ENCODE measurements around the gene RBM3.
"Not testable (repeated sequence)": the region's sequence is repeated elsewhere in the genome, so short reads cannot be mapped to it uniquely, and the experiment has no call there.

The RBM3 gene

DNA sequence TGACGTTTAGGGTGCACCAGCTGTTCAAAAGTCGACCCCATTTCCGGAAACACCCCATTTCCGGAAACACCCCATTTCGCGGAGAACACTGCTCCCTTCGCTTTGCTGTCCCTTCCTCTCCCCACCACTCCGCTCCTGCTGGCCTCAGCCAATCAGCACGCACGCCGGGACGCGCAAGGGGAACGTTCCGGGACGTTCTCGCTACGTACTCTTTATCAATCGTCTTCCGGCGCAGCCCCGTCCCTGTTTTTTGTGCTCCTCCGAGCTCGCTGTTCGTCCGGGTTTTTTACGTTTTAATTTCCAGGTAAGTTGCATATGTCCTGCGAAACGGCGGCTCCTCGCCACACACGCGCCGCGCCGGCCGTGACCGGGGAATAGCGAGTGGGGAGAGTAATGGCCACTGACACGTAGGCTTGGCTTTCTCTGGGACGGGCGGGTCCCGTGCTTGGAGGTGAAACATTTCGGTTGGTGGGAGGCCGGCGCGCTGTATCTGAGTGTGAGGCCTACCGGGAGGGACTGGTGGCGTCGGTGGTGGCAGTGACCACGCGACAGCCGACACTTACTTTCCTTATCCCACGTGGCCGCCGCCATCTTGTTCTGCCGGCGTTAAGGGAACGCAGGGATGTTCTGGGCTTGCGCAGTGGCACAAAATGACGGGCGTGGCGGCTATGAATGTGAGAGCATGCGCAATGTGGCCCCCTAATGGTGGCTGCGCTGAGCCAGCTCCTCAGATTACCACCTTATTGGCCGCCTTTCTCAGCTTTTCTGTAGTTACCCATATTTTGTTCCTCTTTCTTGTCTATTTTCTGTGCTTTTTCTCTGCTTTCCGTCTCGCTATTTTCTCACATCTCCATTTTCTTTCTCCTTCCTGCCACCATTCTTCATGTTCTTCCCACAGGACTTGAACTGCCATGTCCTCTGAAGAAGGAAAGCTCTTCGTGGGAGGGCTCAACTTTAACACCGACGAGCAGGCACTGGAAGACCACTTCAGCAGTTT is at the start of gene RBM3:
TSS of gene RBM3 (plus strand) at position 215 of the 997 bp plus-strand sequence. CDS start at position 912, 697 bp downstream.
- DNase-seq (ENCODE audit: low read depth): peak; percentile 82

- DNase-seq (ENCODE audit: low read depth): not testable (repeated sequence)
Measured at GRCh38 chrX:48525853-48526252, 48.4 kb upstream of the RBM3 start.

DNA sequence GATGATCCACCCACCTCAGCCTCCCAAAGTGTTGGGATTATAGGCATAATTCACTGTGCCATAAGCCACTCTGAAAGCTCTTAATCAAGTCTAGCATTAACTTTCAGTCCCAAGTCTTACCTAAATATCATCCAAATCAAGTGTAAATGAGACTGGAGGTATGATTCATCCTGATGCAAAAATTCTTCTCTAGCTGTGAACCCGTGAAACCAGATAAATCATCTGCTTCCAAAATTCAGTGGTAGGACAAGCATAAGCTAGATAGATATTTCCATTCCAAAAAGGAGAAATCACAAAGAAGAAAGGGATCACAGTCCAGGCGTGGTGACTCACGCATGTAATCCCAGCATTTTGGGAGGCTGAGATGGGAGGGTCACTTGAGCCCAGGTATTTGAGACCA is 43.5 kb upstream of the RBM3 start:
- DNase-seq (ENCODE audit: low read depth): no peak

DNA sequence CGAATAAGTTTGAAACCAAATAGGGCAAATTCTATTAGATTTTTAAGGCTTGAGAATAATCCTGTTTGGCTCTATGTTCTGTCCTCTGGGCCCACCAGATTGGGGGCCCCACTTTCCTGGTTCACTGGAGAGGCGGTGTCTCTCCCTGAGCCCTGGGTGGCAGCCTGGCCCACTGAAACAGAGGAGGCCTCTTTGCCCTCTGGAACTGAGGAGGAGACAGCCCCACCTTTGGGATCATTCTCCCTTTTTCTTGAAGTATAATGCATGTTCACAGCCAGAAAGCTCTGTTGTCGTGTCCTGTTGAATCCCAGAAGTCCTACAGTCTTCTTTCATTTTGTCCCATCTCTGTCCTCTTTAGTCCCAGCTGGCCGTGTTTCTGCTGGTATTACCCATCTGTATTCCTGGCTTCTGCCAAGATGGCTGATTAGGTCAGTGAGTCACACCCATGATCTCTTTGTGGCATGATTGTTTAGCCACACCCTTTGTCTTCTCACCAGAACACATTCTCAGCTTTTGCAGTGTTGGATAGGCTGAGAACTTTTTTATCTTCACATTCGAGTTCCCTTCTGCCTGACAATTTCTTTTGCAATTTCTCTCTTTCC is 42.8 kb upstream of the RBM3 start:
- no peak for DNase-seq (ENCODE audit: low read depth)

DNA sequence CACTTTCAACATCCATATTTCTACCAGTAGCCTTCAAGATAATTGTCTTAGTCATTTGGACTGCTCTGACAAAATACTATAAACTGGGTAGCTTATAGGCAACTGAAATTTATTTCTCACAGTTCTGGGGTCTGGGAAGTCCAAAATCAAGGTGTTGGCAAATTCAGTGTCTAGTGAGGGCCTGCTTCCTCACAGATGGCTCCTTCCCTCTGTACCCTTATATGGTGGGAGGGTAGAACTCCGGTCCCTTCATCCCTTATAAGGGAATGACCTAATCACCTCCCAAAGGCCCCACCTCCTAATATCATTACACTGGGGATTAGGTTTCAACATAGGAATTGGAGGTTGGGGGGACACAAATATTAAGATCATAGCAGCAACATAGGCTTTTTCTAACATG is 42.1 kb upstream of the RBM3 start:
- no peak for DNase-seq (ENCODE audit: low read depth)

GRCh38 chrX:48533165-48533564 is 41.1 kb upstream of the RBM3 start:
- DNase-seq (ENCODE audit: low read depth): no peak

DNA sequence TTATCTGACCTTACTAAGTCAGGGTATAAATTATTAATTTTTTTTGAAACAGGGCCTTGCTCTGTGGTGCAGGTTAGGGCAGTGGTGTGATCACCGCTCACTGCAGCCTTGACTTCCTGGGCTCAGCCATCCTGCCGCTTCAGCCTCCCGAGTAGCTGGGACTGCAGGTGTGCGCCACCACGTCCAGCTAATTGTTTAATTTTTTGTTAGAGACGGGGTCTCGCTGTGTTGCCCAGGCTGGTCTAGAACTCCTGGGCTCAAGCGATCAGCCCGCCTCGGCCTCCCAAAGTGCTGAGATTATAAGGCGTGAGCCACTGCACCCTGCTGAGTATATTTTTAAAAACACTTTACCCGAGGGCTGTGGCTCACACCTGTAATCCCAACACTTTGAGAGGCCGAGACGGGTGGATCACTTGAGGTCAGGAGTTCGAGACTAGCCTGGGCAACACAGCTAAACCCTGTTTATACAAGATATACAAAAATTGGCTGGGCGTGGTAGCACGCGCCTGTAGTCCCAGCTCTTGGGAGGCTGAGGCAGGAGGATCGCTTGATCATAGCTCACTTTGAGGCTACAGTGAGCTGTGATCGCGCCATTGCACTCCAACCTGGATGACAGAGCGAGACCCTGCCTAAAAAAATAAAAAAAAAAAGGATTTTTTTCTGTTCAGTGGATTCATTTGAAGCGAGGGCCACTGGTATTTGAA is 35.5 kb upstream of the RBM3 start:
- DNase-seq (ENCODE audit: low read depth): no peak

GRCh38 chrX:48539345-48540027 is 34.8 kb upstream of the RBM3 start, which contains the start of gene TBC1D25:
TBC1D25 (plus strand) TSS chrX:48539714; CDS start chrX:48539798, 84 bp downstream.
- DNase-seq (ENCODE audit: low read depth): peak; percentile 93

DNA sequence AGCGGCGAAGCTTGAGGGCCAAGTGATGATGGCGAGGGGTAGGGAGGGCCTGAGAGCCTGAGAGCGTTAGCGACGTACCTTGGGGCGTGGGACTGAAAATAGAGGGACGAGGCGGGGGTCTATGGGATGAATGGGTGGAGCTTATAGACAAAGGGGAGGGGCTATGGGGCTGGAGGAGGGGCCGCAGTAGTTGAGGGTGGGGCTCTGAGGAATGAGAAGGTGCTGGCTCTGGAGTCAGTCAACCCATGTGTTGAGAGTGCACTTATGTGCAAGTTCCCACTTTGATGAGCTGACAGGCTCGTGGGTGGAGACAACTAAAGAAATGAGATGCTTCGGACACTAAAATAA is 34.3 kb upstream of the RBM3 start:
- DNase-seq (ENCODE audit: low read depth): peak; percentile 47

DNA sequence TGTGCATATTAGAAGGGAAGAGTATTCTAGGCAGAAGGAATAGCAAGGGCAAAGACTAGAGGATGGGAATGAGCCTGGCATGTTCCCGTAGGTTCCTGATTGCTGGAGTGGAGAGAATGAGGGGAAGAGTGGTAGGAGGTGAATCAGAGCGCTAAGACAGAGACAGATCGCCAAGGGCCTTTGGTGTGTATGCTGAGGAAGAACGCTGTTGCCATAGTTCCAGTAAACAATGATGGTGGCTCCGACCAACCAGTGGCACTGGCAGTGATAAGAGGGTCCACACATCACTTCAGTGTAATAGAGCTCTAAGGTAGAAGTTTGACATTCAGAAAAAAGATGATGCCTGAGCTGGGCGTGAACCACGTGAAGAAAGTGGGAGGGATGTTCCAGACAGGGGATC is 33.8 kb upstream of the RBM3 start:
- no peak for DNase-seq (ENCODE audit: low read depth)

DNA sequence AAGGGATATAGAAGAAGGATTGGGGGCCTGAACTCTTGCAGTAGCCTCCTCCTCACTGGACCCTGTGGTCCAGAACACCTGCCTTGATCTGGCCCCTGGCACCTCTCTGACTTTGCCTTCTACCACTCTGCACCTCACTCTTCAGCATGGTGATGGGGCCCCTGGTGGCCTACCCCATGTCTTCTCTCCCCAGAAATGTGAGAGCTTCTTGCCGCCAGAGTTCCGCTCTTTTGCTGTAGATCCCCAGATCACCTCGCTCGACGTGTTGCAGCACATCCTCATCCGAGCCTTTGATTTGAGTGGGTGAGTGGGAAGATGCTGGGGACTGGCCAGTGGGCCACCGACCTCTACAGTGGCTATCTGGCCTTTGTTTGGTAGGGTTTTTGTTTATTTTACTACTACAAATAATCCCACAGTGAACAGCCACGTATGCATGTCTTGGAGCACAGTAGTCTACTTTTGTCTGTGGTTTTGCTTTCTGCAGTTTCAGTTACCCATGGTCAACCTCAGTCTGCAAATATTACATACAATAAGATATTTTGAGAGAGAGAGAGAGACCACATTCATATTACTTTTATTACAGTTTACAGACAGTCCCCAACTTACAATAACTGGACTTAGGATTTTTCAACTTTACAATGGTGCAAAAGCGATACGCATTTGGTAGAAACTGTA is 33.0 kb upstream of the RBM3 start:
- DNase-seq (ENCODE audit: low read depth): no peak

DNA sequence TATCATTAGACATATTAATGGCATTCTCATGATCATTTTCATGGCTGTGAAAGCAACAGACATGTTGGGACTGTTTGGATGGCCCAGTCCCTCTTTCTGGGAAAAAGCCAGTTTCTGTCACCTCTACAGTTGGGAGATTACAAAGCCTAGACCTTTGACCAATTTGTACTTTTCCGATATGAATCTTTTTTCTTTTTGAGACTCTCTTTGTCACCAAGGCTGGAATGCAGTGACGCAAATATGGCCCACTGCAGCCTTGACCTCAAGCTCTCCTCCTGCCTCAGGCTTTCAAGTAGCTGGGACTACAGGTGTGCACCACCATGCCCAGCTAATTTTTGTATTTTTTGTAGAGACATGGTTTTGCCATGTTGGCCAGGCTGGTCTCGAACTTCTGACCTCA is 25.4 kb upstream of the RBM3 start:
- DNase-seq (ENCODE audit: low read depth): no peak

GRCh38 chrX:48555731-48556325 is 18.5 kb upstream of the RBM3 start:
- DNase-seq (ENCODE audit: low read depth): not testable (repeated sequence)

DNA sequence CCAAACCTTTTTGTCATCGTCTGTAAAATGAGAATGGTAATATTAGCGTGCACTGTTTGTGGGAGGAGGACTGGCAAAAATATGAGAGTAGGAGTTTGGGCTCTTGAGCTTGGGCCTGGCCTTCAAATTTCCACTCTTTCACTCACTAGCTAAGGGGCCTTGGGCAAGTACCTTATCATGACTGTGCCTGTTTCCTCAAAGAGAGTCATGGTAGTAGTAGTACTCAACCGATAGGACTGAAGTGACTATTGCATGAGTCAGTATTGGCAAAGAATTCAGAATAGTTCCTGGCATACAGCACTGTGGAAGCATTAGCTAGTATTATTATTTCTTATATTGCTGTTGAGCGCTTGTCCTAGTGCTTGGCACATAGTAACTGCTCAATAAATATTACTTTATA is 16.0 kb upstream of the RBM3 start:
- no peak for DNase-seq (ENCODE audit: low read depth)

- DNase-seq (ENCODE audit: low read depth): no peak
Measured at GRCh38 chrX:48559636-48560035, 14.6 kb upstream of the RBM3 start.

- no peak for DNase-seq (ENCODE audit: low read depth)
Measured at GRCh38 chrX:48560056-48560455, 14.2 kb upstream of the RBM3 start.

DNA sequence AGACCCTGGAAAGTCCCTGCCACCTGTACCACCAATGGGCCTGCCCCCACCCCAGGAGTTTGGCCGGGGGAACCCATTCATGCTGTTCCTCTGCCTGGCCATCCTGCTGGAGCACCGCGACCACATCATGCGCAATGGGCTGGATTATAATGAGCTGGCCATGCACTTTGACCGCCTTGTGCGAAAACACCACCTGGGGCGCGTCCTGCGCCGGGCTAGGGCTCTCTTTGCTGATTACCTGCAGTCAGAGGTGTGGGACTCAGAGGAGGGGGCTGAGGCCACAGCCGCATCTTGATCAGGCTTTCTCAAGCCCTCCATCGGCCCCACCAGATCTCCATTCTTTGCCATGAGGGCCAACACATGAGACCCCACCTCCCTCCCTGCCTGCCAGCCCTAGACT is 13.6 kb upstream of the RBM3 start:
- DNase-seq (ENCODE audit: low read depth): no peak

DNA sequence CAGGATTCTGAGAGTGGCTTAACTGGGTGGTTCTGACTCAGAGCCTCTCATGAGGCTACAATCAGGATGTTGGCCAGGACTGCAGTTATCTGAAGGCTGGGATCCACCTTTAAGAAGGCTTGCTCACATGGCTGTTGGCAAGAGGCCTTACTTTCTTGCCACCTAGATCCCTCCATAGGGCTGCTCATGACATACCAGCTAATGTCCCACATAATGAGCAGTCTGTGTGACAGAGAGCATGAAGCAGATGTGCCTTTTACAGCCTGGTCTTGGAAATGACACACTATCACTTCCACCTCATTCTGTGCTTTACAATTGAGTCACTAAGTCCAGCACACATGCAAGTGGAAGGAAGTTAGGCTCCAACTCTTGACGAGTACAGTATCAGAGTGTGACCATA is 4.3 kb upstream of the RBM3 start:
- no peak for DNase-seq (ENCODE audit: low read depth)

- DNase-seq (ENCODE audit: low read depth): no peak
Measured at GRCh38 chrX:48573690-48574269, 504 bp upstream of the RBM3 start.

DNA sequence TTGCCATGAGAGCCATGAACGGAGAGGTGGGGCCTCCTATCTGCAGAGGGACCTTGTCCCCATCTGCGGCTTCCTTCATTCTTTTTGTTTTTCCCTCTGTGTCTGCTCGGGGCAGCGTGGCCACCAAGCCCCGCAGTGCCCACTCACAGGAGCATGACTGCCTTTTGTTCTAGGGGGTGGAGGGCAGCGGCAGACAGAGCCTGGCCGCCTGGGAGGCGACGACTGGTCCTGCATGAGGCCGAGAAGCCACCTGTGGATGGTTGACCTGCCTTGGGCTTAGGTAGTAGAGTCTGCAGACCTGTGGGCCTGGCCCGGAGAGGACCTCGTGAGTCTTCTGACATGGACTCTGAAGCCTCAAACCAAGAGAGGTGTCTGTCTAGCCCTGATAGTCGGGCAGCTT is 1.4 kb downstream of the RBM3 start:
- DNase-seq (ENCODE audit: low read depth): no peak

- no peak for DNase-seq (ENCODE audit: low read depth)
Measured at GRCh38 chrX:48576108-48576507, 1.8 kb downstream of the RBM3 start.
